ENCODE data around the gene GRIK4. TPM values are rescaled to one million over a fixed set of nuclear protein-coding genes. Genes with fewer than 3 reads are reported as not detected.

GRIK4 gene
- total and polyA plus RNA-seq, 2 donors (not counting 1 experiment from before 2014, with no cell fraction given): 0.12 to 0.27 TPM

DNA sequence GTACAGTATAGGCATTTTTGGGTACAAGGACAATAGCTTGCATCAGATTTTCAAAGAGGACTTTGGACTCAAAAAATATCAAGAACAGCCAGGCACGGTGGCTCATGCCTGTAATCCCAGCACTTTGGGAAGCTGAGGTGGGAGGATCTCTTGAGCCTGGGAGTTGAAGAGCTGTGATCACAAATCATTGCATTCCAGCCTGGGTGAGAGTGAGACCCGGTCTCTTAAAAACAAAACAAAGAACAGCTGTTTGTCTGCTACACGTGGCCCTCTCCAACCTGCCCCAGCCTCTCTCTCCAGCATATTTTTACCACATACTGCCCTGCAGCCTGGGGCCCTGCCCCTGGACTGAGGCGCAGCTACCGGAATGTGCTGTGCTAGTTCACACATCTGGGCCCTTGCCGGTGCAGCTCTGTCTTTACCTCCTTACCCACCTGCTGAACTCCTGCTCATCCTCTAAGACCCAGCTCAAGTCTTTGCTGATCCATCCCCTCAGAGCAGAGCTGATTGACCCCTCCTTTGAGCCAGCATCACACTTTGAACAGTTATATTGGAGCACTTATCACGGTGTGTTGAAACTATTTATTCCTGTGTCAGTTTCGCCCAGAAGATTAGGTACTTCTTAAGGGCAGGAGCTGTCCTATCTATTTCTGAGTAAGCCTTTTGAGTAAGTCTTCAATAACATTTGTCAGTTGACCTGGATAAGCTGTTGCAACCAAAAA, 29.4 kb downstream of the GRIK4 start:
- H3K4me3 Mint-ChIP-seq: no peak overlapping the region
- Histone ChIP-seq H3K9me3 (ENCODE audit: control extremely low read depth in 1 of 3, control insufficient read depth in 2 of 3, insufficient read depth in 1 of 3, low read length in 2 of 3) (peaks cover 1 to 8% (median 2%) of the 10 kb centered on the region in 3 donors), H3K36me3 (replicated peaks in 1 of 2; ENCODE audit: control extremely low read depth in 1 of 2, control insufficient read depth in 1 of 2, extremely low read depth in 1 of 2, insufficient read depth in 2 of 2, low read length in 1 of 2) (no peaks in the 10 kb centered on the region), H4K20me1 (ENCODE audit: control insufficient read depth, insufficient read depth, low read length, poor library complexity, severe bottlenecking) (no peaks in the 10 kb centered on the region), H2AFZ (ENCODE audit: insufficient read depth, low read depth, low read length, poor library complexity, severe bottlenecking) (no peak overlapping the region), H3K27me3 (replicated peaks in 1 of 4; ENCODE audit: control extremely low read depth in 1 of 4, control insufficient read depth in 3 of 4, insufficient read depth in 4 of 4, low read length in 3 of 4) (no peaks in the 10 kb centered on the region), H3K4me1 (ENCODE audit: control insufficient read depth in 2 of 2, insufficient read depth in 2 of 2, low read length in 2 of 2) (peaks cover 39 to 58% of the 10 kb centered on the region in 2 donors), H3K9ac (ENCODE audit: low read length) (no peak overlapping the region), H3K4me2 (replicated peaks; ENCODE audit: low read depth, low read length, poor library complexity, severe bottlenecking) (no peak overlapping the region), H3K79me2 (ENCODE audit: control insufficient read depth, insufficient read depth, low read length) (no peaks in the 10 kb centered on the region), H3K27ac (ENCODE audit: low read length in 2 of 2) (no peak overlapping the region), H3K4me3 (ENCODE audit: control extremely low read depth in 1 of 5, extremely low read depth in 1 of 5, insufficient read depth in 1 of 5, low read depth in 2 of 5, low read length in 4 of 5) (no peak overlapping the region)
- ChIA-PET POLR2A (no interaction called here), CTCF (no interaction called here)
- intact Hi-C loops (cut with micrococcal nuclease): no loop called here
- H3K27ac Mint-ChIP-seq: no peak overlapping the region
- 91% methylated on average over 7 of the region's 8 CpGs for WGBS (ENCODE audit: insufficient coverage)
- TF ChIP-seq EZH2 (IDR thresholded peaks at IDR 0.05; ENCODE audit: borderline replicate concordance, insufficient read depth, low read depth, low read length, poor library complexity, severe bottlenecking): no peak
- TF ChIP-seq, protein P1, sequence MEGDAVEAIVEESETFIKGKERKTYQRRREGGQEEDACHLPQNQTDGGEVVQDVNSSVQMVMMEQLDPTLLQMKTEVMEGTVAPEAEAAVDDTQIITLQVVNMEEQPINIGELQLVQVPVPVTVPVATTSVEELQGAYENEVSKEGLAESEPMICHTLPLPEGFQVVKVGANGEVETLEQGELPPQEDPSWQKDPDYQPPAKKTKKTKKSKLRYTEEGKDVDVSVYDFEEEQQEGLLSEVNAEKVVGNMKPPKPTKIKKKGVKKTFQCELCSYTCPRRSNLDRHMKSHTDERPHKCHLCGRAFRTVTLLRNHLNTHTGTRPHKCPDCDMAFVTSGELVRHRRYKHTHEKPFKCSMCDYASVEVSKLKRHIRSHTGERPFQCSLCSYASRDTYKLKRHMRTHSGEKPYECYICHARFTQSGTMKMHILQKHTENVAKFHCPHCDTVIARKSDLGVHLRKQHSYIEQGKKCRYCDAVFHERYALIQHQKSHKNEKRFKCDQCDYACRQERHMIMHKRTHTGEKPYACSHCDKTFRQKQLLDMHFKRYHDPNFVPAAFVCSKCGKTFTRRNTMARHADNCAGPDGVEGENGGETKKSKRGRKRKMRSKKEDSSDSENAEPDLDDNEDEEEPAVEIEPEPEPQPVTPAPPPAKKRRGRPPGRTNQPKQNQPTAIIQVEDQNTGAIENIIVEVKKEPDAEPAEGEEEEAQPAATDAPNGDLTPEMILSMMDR (IDR thresholded peaks at IDR 0.05): no peak
- peaks cover 4% of the 10 kb centered on the region for H3K27me3 Mint-ChIP-seq
- DNase-seq (no peak), ATAC-seq (ENCODE audit: low read depth) (no peak)
- H3K9me3 Mint-ChIP-seq (ENCODE audit: insufficient read depth): no peaks in the 10 kb centered on the region
- H3K4me1 Mint-ChIP-seq: peaks cover 40% of the 10 kb centered on the region

DNA sequence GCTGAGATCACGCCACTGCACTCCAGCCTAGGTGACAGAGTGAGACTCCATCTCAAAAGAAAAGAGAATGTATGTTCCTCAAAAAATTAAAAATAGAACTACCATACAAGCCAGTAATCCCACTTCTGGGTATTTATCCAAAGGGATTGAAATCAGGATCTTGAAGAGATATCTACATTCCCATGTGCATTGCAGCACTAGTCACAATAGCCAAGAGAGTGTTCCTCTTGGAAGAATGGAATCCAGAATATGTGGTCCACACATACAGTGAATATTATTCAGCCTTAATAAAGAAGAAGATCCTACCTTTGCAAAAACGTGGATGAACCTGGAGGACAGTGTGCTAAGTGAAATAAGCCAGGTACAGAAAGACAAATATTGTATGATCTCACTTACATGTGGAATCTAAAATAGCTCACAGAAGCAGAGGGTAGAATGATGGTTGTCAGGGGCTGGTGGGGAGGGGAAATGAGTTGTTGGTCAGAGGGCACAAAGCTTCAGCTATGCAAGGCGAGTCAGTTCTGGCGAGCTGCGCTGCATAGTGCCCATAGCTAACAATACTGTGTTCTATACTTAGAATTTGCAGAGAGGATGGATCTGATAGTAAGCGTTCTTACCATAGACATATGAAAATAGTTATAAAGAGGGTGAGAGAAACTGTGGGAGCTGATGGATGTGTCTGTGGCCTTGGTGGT, 32.1 kb downstream of the GRIK4 start:
- no peak for ATAC-seq (ENCODE audit: low read depth)
- no peak overlapping the region for H2AFZ ChIP-seq (ENCODE audit: insufficient read depth, low read depth, low read length, poor library complexity, severe bottlenecking)
- ChIA-PET POLR2A (interaction anchor here (0.6 kb wide), 1 partner anchor 168 kb away, joined by 4 read pairs; no protein-coding TSS in a partner anchor), CTCF (no interaction called here)
- no peak overlapping the region for H3K27ac ChIP-seq (ENCODE audit: low read length in 2 of 2)
- peaks cover 43 to 68% of the 10 kb centered on the region in 2 donors for H3K4me1 ChIP-seq (ENCODE audit: control insufficient read depth in 2 of 2, insufficient read depth in 2 of 2, low read length in 2 of 2)
- intact Hi-C loops (cut with micrococcal nuclease): no loop called here
- Mint-ChIP-seq H3K27ac (peak overlapping the region; percentile 16), H3K4me1 (peaks cover 57% of the 10 kb centered on the region), H3K27me3 (no peaks in the 10 kb centered on the region), H3K9me3 (ENCODE audit: insufficient read depth) (no peaks in the 10 kb centered on the region), H3K4me3 (no peak overlapping the region)
- H4K20me1 ChIP-seq (ENCODE audit: control insufficient read depth, insufficient read depth, low read length, poor library complexity, severe bottlenecking): no peaks in the 10 kb centered on the region
- H3K9ac ChIP-seq (ENCODE audit: low read length): no peak overlapping the region
- no peak overlapping the region for H3K4me2 ChIP-seq (replicated peaks; ENCODE audit: low read depth, low read length, poor library complexity, severe bottlenecking)
- 100% methylated on average over 1 of the region's 6 CpGs for WGBS (ENCODE audit: insufficient coverage)
- H3K27me3 ChIP-seq (replicated peaks in 1 of 4; ENCODE audit: control extremely low read depth in 1 of 4, control insufficient read depth in 3 of 4, insufficient read depth in 4 of 4, low read length in 3 of 4): no peaks in the 10 kb centered on the region
- H3K9me3 ChIP-seq (ENCODE audit: control extremely low read depth in 1 of 3, control insufficient read depth in 2 of 3, insufficient read depth in 1 of 3, low read length in 2 of 3): peaks cover 1 to 8% (median 2%) of the 10 kb centered on the region in 3 donors
- DNase-seq: no peak
- no peaks in the 10 kb centered on the region for H3K79me2 ChIP-seq (ENCODE audit: control insufficient read depth, insufficient read depth, low read length)
- no peak for TF ChIP-seq EZH2 (IDR thresholded peaks at IDR 0.05; ENCODE audit: borderline replicate concordance, insufficient read depth, low read depth, low read length, poor library complexity, severe bottlenecking)
- TF ChIP-seq, protein P1 (IDR thresholded peaks at IDR 0.05): no peak
- H3K36me3 ChIP-seq (replicated peaks in 1 of 2; ENCODE audit: control extremely low read depth in 1 of 2, control insufficient read depth in 1 of 2, extremely low read depth in 1 of 2, insufficient read depth in 2 of 2, low read length in 1 of 2): no peaks in the 10 kb centered on the region
- H3K4me3 ChIP-seq (ENCODE audit: control extremely low read depth in 1 of 5, extremely low read depth in 1 of 5, insufficient read depth in 1 of 5, low read depth in 2 of 5, low read length in 4 of 5): no peak overlapping the region
